H7 (cell line): ENCODE measurements around the gene CUL9. TPM values are rescaled to one million over a fixed set of nuclear protein-coding genes. Genes with fewer than 3 reads are reported as not detected.

Source experiments
- DNase-seq: peaks from one replicate; pipeline ENCODE4 v3.0.0; 2012
- H3K27me3 ChIP-seq: 2 replicates; pipeline ENCODE4 v1.6.0; 2011; ENCODE audit warnings: mild to moderate bottlenecking, low read length; ENCODE audit not compliant: control insufficient read depth, insufficient read depth
- H3K36me3 ChIP-seq: replicated peaks from 2 replicates; pipeline ENCODE4 v1.5.1; 2011; ENCODE audit warnings: low read length; ENCODE audit not compliant: control insufficient read depth, insufficient read depth
- H3K4me3 ChIP-seq: 2 replicates; pipeline ENCODE4 v1.5.1; 2011; ENCODE audit warnings: low read depth, mild to moderate bottlenecking, control low read depth, low read length, moderate library complexity; ENCODE audit not compliant: insufficient read depth
- total RNA-seq: library from RNA; depleted of rRNA; stranded (reverse); fragments of >200 nt; shearing (Covaris generic); gene quantifications from 2 replicates; pipeline ENCODE4 v1.2.3, GENCODE V29; 2014

The CUL9 gene
- total RNA-seq, 1 experiment from 2014 or later = 9.4 TPM

DNA sequence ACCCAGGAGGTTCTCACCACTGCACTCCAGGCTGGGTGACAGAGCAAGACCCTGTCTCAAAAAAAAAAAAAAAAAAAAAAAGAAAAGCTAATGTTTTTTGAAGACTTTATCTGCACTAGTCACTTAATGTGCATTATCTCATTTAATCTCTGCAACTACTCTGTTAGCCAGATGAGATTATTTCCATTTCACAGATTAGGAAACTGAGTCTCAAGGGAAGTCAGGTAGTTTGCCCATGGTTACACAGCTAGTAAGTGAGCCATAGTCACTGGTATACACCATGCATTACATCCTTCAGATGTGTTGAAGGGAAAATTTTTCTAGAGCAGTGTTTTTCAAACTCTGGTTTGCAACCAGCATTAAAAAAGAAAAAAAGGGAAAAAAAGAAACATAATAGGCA is 18.1 kb upstream of the CUL9 start:
- Histone ChIP-seq H3K36me3 (peaks cover 3% of the 10 kb centered on the region), H3K27me3 (no peaks in the 10 kb centered on the region), H3K4me3 (no peak overlapping the region)
- DNase-seq = no peak

DNA sequence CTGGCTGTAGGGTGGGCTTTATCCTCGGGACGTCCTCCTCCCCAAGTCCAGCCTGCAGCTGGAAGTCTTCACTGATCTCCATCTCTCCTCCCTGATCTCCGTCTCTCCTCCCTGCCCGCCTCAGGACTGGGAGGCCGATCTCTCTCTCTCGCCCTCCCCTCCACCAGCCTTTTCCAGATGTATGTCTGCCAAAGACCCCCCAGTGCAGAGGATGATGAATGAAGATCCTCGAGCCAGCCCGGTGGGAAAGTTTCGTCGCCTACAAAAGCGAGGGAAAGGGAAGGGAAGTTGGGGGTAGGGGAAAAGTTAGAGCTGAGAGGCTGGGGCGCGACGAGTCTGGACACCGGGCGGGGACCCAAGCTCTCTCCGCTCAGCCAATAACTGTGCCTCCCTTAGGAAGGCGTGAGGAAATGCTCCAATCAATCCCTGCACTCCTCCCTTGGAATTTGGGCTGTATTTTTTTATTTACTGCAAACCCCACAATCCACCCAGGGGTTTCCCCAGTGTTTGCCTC is 11.5 kb upstream of the CUL9 start:
- H3K27me3 ChIP-seq = peaks cover 3% of the 10 kb centered on the region; the same call in 1 of the 2 replicates
- DNase-seq = peak; percentile 81
- H3K4me3 ChIP-seq = peak overlapping the region; percentile 65
- peaks cover 3% of the 10 kb centered on the region for H3K36me3 ChIP-seq

DNA sequence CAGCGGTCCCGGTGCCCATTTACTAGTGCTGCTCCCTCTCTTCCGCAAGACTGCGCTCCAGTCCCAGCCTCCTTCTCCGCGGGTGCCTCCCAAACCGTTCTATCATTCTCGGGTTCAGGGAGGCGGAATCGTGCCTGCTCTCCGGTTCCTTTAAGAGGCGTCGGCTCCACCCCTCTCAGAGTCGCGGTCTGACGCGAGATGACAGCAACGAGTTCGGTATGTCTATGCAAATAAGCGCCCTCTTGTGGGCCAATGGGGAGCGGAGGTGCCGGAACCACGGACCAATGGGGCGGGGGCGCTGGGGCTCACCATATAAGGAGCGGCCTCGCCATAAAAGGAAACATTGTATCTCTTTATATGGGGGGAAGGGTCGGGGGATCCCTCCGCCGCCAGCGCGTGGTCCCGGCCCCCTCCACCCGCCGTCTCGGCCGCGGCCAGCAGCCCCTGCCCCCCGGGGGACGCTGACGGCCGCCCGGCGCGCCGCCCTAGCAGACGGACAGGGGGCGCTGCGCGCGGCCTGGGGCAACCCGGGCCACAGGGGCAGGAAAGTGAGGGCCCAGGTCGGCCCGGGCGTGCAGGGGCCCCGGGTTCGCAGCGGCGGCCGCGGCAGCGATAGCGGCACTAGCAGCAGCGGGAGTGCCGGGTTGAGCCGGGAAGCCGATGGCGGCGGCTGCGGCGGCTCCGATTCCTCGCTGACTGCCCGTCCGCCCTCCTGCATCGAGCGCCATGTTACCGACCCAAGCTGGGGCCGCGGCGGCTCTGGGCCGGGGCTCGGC is 10.9 kb upstream of the CUL9 start, which contains the start of gene SRF:
TSS of gene SRF (plus strand) at position 339 of the 776 bp plus-strand sequence. CDS start at position 727, 388 bp downstream.
- Histone ChIP-seq H3K36me3 (peaks cover 9% of the 10 kb centered on the region), H3K4me3 (peak within 1 kb of the TSS; percentile 84), H3K27me3 (peaks cover 3% of the 10 kb centered on the region; the same call in 1 of the 2 replicates)
- DNase-seq = peak; percentile 98

DNA sequence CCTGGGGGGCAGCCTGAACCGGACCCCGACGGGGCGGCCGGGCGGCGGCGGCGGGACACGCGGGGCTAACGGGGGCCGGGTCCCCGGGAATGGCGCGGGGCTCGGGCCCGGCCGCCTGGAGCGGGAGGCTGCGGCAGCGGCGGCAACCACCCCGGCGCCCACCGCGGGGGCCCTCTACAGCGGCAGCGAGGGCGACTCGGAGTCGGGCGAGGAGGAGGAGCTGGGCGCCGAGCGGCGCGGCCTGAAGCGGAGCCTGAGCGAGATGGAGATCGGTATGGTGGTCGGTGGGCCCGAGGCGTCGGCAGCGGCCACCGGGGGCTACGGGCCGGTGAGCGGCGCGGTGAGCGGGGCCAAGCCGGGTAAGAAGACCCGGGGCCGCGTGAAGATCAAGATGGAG is 10.3 kb upstream of the CUL9 start:
- H3K4me3 ChIP-seq = peak overlapping the region; percentile 84
- peaks cover 14% of the 10 kb centered on the region for H3K36me3 ChIP-seq
- H3K27me3 ChIP-seq = peaks cover 3% of the 10 kb centered on the region; the same call in 1 of the 2 replicates
- DNase-seq = peak; percentile 68

DNA sequence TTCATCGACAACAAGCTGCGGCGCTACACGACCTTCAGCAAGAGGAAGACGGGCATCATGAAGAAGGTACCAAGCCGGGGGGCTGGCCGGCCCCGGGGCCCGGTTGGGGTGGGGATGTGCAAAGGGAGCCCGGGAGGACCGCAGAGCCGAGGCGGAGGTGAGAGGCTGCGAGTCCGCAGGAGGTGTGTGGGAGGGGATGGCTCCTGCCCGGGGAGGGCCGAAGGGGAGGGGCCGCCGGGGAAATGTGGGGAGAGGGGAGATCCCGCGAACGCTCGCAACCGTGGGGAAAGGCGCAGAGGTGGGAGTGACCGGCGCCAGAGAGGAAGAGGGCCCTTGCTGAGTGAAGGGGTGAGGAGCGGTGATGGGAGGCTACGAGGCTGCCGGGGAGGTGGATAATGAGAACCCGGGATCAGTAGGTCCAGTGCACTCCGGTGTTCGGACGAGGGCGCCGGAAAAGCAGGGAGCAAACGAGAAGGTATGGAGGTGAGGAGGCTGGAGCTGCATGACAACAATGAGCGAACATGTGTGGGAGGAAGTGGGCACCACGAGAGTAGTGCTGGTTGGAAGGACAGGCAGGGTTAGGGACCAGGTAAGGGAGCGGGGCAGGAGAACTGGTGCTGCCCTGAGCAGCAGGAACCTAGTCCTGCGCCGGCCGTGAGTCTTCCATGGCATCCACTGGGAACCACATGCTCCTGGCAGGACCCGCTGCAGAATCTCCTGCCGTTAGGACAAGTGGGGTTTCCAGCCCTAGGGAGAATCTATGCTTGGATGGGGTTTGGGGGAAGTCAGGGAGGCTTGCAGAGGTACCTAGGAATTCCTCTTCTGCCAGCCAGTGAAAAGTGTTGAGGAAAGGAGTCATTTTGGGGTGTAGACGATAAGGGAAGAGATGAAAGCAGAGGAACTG is 9.6 kb upstream of the CUL9 start:
- DNase-seq = peak; percentile 80
- H3K36me3 ChIP-seq = peaks cover 16% of the 10 kb centered on the region
- H3K4me3 ChIP-seq = peak overlapping the region; percentile 84
- peaks cover 3% of the 10 kb centered on the region; the same call in 1 of the 2 replicates for H3K27me3 ChIP-seq

DNA sequence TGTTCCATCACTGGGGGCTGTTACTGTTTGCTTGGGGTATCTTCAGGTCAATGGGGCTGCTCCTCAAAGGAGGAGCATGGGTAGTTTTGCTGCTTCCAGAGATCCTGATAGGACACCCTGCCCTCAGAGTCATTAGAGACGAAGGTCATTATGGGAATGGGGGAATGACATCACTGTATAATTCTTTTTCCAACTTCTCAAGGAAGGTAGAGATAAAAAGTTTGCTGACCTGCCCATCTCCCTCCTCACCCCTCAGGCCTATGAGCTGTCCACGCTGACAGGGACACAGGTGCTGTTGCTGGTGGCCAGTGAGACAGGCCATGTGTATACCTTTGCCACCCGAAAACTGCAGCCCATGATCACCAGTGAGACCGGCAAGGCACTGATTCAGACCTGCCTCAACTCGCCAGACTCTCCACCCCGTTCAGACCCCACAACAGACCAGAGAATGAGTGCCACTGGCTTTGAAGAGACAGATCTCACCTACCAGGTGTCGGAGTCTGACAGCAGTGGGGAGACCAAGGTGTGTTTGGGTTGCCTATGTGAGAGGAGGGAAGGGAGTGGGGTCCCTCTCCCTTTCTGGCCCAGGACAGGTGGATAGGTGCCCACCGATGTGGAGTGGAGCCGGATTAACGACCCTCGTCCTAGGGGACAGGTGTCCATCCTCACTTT is 8.3 kb upstream of the CUL9 start:
- peak; percentile 24 for DNase-seq
- peaks cover 3% of the 10 kb centered on the region; the same call in 1 of the 2 replicates for H3K27me3 ChIP-seq
- peaks cover 24% of the 10 kb centered on the region for H3K36me3 ChIP-seq
- peak overlapping the region; percentile 14 for H3K4me3 ChIP-seq

DNA sequence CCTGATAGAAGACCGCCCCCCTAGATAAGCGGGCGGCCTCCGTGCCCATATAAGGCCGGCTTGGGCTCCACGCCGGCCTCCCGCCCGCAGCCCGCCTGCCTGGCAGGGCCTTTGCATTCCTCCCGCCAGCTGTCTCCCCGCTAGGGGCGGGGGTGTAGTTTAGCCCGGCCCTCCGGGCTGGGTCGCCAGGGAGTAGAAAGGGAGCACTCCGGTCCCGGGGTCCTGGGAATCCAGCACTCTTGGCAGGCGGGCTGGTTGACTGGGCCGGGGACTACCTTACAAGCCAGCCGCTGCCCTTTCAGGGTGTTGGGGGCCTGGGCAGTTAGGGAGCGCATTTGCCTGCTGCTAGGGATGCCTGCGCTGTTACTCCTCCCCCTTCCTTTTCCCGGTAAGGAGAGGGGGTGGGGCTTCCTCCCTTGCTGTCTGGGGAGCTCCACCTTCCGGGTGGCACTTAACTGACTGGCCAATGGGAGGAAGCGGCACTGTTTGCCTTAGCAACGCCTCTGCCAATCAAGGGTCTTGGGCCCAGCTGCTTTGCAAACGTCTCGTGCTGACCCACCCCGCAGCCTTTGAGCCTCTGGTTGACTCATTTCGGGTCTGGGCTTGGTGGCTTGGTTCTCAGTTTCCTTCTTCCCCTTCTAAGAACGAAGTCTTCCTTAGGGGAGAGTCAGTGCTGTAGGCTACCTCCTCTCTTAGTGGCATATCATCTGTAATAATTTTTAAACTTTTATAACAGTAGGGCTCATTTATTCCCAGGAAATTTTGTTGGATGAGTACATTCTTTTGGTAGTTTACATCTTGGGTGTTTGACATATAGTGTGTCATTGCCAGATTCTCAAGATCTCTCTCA is 7.5 kb upstream of the CUL9 start:
- Histone ChIP-seq H3K4me3 (peak overlapping the region; percentile 34), H3K27me3 (peaks cover 3% of the 10 kb centered on the region; the same call in 1 of the 2 replicates), H3K36me3 (peaks cover 24% of the 10 kb centered on the region)
- peak; percentile 99 for DNase-seq

DNA sequence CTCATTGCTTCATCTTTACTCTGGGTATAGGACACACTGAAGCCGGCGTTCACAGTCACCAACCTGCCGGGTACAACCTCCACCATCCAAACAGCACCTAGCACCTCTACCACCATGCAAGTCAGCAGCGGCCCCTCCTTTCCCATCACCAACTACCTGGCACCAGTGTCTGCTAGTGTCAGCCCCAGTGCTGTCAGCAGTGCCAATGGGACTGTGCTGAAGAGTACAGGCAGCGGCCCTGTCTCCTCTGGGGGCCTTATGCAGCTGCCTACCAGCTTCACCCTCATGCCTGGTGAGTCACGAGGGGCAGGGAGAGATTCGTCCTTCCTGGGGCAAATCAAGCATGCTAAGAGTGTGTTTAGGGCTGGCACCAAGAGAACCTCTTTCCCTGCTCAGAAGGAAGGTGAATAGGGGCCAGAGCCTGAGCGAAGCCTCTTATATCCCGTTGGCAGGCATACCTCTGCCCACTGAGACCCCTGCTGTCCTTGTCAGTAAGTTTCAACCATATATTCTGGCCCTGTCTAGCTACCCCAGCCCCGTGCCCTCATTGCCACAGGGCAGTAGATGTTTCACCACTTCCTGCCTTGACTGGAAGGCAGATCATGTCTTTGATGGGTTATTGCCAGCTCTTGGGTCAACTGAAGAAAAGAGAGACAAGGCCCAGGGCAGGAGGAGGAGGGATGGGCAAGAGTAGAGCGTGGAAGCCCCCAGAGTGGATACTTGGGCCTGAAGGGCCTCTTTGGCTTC is 6.1 kb upstream of the CUL9 start:
- peaks cover 24% of the 10 kb centered on the region for H3K36me3 ChIP-seq
- peaks cover 3% of the 10 kb centered on the region; the same call in 1 of the 2 replicates for H3K27me3 ChIP-seq
- no peak for DNase-seq
- no peak overlapping the region for H3K4me3 ChIP-seq

DNA sequence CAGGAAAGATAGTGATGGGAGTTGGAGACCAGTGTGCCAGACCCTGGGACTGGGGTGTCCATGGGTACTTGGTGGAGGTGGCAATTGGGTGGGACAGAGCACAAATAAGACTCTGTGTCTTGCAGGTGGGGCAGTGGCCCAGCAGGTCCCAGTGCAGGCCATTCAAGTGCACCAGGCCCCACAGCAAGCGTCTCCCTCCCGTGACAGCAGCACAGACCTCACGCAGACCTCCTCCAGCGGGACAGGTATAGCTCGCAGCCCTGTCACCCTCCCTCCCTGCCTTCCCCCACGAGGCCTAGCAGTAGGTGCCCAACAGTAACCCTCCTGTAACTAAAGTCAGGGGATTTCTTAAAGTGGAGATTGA is 5.6 kb upstream of the CUL9 start:
- no peak overlapping the region for H3K4me3 ChIP-seq
- H3K36me3 ChIP-seq = peaks cover 24% of the 10 kb centered on the region
- H3K27me3 ChIP-seq = peaks cover 3% of the 10 kb centered on the region; the same call in 1 of the 2 replicates
- DNase-seq = no peak

DNA sequence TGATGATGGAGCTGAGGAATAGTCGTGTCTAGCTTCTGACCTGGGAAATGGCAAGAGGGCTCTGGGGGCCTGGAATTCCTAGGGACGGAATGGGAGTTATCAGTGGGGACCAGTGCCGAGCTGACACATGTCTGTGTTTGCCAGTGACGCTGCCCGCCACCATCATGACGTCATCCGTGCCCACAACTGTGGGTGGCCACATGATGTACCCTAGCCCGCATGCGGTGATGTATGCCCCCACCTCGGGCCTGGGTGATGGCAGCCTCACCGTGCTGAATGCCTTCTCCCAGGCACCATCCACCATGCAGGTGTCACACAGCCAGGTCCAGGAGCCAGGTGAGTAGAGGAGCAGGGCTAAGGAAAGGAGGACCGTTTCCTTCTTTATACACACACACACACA is 3.8 kb upstream of the CUL9 start:
- H3K27me3 ChIP-seq = no peaks in the 10 kb centered on the region; the same call in 1 of the 2 replicates
- no peak for DNase-seq
- H3K4me3 ChIP-seq = no peak overlapping the region
- H3K36me3 ChIP-seq = peaks cover 24% of the 10 kb centered on the region

DNA sequence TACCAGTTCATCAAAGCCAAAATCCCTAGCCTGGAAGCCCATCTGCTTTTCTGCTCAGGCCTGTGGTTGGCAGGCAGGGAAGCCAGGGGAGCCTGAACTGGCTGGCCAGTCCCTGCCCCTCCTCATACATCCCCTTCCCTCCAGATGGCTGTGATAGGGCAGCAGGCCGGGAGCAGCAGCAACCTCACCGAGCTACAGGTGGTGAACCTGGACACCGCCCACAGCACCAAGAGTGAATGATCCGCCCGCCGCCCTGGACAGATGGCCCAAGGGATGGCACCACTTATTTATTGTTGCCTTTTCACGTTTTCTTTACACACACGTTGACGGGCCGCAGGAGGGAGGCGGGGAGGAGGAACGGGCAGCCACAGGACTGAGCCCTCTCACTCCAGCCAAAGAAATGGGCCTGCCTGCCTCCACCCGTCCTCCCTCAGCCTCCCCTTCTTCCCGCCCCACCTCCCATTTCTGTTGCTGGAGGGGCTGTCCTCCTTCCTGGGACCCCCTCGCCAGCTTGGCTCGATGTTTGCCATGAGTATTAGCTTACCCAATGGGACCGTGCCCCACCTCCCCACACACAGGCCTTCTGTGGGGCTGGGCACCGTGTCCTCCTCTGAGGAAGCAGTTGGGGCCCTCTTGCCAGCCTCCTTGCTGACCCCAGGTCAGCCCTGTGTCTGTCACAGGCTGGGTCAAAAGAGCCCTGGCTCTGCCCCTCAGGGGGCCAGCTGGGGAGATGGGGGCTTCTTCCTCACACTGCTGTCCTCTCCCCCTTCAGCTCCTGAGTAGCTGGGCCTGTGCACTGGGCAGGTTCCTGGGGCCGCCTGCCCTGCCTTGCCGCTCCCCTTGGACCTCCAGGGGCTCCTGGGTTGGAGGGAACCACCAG is 2.8 kb upstream of the CUL9 start:
- peaks cover 24% of the 10 kb centered on the region for H3K36me3 ChIP-seq
- no peak overlapping the region for H3K4me3 ChIP-seq
- DNase-seq = peak; percentile 32
- no peaks in the 10 kb centered on the region for H3K27me3 ChIP-seq

DNA sequence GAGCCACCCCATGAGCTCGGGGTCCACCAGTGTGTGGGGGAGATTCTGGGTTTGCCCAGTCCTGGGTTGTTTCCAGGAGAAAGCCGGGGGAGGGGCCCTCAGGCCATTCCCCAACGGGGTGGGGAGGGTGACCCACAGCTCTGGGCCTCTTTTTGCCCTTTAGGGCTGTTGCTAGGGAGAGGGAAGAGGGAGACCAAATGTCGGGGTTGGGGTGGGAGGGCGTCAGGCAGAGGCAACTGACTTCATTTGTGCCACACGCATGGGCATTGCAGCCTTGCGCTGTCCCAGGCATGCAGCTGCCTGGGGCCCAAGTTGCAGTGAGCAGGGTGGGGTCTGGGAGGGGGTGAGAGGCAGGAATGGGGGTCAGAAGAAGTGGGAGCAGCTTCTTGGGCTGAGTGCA is 1.9 kb upstream of the CUL9 start:
- Histone ChIP-seq H3K36me3 (peaks cover 24% of the 10 kb centered on the region), H3K4me3 (no peak overlapping the region), H3K27me3 (no peaks in the 10 kb centered on the region)
- peak; percentile 55 for DNase-seq
